SKM-1 (cell line): Measurements from ENCODE around the gene ADGRG1.
"Not testable (repeated sequence)": the region's sequence is repeated elsewhere in the genome, so short reads cannot be mapped to it uniquely, and the experiment has no call there.

Experiments used
- DNase-seq: peaks from one replicate; lab custom pipeline; 2025; ENCODE audit not compliant: unreplicated experiment; lab: John Stamatoyannopoulos, UW

ADGRG1 gene

DNA sequence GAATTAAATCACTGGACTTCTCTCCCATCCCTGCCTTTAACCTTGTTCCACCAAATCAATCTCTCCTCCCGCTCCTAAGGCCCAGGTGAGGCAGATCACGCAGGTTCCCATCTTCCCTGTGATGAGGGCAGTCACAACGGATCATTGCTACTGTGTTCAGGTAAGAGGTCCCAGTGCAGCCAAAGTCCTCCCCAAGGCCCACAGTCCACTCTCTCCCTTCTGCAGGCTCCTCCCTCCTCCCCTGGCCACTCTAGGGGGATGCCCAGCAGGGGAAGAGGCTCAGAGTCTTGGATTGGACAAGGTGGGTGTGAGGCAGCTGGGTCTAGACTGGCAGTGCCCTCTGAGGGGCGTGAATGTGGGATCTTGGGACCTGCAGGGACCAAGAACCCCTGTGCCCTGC lies 37.1 kb downstream of the ADGRG1 start:
- no peak for DNase-seq

DNA sequence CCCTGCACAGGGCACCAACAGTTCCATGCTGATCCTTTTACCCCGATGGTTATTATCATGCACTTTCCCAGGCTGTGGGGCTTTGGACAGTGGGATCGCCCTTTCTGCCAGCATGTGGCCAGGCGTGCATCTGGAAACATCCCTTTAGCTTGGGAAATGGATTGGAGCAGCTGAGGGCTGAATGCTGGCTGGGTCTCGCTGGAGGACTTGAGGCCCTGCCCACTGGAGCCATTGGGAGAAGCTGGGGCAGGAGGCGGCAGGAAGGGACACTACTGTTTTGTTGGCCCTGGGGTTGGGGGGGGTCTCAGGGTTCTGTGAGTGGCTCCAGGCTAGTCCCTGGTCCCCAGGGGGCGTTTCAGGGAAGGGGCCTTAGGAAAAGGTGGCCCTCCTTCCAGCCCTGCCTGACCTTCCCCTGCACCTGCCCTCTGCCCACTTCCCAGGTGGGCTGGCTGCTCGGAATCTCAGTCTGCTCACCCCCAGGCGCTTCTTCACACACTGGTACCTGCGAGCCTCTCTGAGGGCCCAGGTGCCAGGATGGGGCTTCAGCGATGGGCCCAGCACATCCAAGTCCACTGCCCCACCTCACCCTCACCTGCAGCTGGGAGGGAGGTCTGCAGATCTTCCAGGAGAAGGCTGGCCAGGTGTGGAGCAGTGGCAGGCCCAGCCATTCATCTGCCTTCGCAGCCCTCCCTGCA lies 38.1 kb downstream of the ADGRG1 start:
- DNase-seq = no peak

DNA sequence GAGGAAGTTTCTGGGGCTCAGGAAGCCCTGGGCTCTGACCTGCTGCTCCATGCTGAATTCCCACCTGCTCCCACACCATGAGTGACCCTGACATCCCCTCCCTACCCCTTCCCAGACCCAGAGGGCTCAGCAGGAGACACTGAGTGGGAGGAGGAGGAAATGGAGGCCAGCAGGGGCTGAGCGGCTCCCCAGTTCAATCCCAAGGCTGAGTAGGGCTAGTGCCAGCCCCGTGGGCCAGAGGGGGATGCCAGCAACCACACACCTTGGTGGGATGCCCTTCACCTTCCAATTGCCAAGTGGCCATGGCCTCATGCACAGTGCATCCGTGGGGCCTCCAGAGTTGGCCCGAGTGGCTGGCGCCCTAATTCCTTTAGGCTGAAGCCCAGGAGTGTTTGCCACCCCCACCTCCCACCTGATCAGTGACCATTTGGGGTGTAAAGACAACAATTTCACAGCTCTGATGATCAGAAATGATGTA lies 38.7 kb downstream of the ADGRG1 start:
- no peak for DNase-seq

DNA sequence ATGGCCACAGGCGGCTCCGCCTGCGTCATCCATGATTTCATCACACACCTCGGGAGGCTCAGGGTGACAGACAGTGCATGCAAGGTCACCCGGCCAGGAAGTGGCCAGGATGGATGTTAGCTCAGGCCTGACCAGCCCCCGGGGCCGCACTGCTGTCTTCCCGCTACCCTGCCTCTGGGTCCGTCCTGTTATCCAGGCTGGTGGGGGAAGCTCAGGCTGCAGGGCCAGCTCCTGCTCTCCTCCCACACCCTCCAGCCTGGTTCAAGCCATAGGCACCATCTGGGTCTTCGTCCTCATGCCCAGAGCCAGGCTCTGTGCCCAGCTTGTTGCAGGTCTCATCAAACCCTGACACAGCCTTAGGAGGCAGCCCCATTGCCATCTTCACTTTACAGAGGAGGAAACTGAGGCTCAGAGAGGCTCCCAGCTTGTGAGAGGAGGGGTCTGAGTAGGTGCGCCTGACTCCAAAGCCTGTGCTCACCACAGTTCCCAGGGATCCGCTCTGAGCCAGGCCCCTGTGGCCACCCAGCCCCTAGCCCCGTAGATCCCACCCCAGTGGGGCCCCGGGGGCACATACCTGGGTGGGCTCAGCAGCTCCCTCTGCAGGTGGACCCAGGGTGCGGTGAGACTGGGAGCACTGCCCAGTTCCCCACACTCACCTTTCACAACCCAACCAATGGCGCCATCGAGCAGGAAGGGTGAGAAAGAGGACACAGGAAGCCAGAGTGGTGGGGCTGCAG lies 39.3 kb downstream of the ADGRG1 start:
- DNase-seq = peak; percentile 90

DNA sequence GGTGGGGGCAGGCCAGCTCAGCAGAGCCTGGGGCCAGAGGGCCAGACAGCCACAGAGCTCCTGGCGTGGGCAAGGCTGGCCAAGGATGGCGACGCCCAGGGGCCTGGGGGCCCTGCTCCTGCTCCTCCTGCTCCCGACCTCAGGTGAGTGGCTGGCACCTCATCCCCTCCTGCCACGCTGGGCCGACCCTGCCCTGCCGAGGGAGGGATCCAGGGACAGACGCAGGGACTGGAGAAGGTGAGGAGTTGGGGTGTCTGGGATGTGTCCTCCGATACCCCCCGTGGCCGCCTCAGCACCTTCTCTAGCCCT lies 39.8 kb downstream of the ADGRG1 start, which contains the start of gene ADGRG3:
Gene ADGRG3, plus strand, starts transcription at position 44 of the 309 bp plus-strand sequence. Its CDS starts 42 bp downstream, at position 86.
- no peak for DNase-seq

DNA sequence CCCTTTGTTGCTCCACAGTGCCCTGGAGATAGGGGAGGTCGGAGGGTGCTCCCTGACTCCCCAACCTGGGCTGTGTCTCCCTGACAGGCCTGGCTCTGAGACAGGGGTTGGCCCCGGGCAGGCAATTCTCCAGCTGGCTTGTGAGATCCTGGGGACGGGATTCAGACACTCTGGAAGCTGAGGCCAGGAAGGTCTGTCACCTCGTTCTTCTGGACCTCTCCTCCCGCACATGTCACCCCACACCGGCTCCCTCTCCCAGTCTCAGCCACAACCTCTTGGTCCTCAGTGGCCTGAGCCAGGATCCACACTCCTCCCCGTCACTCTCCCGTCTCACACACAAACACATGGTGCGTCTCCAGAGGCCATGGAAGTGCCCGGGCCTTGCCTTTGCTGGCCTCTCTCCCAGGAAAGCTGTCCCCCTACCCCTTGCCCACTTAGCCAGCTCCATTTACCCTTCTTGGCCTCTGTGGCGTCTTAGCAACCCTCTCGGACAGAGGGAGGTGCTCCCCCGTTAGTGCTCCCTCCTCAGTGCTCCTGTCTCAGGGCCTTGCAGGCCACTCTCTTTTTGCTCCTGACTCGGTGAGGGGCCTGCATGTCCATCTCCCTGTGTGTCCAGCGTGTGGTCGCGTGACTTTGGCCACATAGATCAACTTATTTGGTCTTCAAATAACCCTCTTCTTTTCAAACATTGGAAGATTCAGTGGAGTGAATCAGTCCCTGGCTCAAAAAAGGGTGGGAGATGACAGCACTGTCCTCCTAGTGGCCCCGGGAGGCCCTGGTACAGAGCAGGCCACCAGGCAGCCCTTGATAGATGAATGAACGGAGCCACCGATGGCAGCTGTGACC lies 40.4 kb downstream of the ADGRG1 start:
- no peak for DNase-seq

DNA sequence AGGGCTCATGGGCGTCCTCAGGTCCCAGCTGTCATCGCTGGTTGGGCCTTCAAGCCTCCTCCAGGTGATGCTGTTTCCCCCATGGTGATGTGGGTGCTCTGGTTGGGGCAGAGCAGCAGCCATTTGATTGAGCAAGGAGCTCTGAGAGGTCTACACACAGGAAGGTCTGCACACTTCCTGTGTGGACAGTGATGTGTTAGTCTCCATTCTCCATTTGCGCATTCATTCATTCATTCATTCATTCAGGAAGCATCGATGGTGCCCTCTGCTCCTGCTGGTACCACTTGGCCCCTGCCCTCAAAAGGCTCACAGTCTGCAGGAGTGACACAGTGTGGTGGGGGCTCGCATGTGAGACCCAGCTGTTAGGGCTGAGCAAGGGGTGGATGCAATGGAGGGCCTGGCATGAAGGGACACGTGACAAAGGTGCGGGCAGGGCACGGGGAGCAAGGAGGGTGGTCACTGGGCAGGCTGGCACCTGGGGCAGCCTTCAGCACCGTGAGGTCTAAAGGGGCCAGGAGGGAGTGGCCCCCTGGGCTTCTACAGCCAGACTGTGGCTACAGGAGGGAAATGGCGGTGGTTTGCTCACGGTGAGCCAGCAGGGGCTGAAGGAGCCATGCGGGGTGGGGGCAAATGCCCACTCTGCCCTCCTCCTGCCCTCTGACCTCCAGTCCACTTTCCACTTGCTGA lies 41.2 kb downstream of the ADGRG1 start:
- no peak for DNase-seq

DNA sequence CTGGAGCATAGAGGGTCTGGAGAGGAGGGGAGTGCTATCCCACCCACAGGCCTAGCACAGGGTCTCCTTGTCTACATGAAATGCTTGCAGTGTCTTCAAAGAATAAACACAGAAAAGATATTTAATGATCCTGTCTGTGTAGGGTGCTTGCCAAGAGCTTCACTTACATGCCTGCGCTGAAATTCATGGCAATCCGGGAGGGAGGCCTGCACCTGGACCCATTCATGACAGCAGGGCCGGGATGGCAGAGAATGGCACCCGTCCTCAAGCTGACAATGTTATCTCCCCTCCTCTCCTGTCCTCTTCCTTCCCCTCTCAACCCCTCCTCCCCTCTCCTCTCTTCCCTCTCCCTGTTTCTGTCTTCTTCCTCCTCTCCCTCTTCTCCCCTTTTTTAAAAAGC lies 41.8 kb downstream of the ADGRG1 start:
- no peak for DNase-seq

DNA sequence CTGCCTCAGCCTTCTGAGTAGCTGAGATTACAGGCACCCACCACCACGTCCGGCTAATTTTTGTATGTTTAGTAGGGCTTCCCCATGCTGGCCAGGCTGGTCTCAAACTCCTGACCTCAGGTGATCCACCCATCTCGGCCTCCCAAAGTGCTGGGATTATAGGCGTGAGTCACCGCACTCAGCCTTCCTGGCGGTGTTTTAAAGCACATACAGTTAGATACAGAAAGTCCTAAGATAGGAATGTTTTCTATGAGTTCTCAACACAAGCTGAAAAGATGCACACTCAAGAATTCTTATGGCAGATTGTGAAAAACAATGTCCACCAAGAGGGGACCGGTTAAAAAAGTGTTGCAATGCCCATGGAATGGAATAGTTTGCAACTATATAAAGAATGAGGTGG lies 43.0 kb downstream of the ADGRG1 start:
- not testable (repeated sequence) for DNase-seq

DNA sequence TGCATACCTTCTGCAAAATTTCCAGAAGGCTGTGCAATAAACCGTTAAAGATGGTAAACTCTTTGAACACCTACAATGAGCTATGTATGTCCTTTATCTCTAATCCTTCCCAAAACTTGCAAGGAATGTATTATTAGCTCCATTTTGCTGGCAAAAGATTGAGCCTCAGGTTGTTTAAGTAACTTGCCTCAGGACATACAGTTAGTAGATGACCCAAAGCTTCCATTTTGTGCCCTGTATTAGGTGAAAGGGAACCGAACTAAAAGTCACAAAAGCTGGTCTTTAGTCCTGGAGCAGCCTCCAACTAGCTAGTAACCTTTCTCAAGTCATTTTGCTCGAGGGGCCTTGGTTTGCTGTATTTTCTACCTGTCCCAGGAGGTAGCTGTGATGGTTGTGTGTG lies 44.0 kb downstream of the ADGRG1 start:
- DNase-seq = no peak

DNA sequence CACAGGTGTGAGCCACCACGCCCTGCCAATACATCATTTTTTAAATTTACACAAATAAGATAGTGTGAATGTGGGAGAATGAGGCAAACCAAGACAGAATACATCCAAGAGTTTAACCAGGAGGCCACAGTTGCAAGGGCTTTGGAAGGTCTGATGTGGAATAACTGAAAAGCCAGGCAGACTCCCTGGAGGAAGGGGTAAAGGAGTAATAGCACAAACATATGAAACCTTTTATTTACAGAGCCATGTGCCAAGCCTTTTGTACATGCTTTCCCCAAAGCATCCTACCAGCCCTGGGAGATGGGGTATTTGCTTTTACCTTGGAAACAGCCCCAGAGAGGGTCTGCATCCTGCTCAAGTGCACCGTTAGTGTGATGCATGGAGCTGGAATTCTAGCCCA lies 44.4 kb downstream of the ADGRG1 start:
- no peak for DNase-seq

DNA sequence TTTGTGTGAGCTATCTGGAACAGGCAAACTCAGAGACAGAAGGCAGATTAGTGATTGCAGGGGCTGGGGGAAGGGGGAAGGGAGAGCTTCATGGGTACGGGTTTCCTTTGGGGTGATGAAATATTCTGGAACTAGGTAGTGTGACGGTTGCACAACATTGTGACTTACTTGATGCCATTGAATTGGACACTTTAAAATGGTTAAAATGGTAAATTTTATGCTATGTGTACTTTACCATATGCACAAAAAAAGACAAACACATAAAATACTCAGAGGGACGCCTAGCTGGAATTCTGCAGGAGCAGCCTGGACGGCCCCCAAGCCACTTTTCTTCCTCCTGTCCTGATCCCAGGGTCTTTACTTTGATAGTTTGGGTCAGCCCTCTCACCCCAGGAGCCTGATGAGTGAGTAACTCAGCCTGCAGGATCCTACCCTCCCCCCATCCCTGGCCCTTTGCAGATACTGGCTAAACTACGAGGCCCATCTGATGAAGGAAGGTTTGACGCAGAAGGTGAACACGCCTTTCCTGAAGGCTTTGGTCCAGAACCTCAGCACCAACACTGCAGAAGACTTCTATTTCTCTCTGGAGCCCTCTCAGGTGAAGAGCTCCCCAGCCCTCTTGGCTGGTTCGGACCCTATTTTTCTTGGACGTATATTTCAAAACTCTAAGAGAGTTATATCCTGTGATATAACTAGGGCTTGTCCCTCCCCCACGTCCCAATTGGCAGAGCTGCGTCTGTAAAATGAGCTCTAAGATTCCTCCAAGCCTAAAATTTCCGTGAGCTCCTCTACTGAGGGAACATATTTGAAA lies 47.5 kb downstream of the ADGRG1 start:
- peak; percentile 77 for DNase-seq

DNA sequence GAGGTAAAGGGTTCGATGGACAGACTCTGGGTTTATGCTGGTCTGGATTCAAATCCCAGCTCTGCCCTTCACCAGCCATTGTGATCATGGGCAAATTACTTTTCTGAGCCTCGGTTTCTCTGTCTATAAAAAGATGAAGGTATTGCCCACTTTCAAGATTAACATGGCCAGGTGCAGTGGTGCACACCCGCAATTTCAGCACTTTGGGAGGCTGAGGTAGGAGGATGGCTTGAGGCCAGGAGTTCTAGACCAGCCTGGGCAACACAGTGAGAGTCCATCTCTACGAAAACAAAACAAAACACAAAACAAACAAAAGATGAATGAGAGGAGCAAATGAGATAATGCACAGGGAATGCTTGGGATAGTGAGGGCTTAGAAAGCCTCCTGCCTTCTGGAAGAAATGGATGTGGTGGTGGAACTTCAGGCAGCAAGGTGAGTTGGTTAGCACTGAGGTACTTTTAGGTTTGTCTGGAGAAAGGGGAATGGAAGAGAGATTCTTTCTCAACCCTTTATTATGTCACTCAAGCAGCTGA lies 48.2 kb downstream of the ADGRG1 start:
- no peak for DNase-seq

DNA sequence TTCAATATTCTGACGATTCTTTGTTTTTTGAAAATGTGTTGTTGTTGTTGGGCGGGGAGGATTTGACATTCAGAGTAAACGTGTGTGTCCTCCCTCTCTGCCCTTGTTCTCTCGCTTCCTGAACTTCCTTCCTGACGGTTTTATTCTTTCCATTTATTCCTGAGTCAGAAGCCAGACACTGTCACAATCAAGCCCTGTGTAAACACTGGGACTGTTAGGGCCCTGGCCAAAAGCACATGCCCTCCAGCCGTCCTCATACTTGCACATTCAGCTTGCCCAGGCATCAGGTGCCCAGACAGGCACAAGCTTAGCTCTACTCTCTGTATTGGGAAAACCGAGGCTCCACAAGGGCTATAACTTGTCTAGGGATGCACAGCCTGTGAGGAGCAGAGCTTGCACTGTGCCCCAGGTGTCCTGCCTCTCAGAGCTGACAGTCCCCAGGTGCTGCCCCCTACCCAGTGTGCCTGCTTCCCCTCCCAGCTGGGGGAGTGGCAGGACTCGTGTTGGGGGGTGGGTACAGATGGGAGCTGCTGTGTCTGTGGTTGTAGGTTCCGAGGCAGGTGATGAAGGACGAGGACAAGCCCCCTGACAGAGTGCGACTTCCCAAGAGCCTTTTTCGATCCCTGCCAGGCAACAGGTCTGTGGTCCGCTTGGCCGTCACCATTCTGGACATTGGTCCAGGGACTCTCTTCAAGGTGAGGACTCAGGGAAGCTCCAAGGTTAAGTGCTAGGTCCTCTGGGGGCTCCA lies 49.4 kb downstream of the ADGRG1 start:
- no peak for DNase-seq

DNA sequence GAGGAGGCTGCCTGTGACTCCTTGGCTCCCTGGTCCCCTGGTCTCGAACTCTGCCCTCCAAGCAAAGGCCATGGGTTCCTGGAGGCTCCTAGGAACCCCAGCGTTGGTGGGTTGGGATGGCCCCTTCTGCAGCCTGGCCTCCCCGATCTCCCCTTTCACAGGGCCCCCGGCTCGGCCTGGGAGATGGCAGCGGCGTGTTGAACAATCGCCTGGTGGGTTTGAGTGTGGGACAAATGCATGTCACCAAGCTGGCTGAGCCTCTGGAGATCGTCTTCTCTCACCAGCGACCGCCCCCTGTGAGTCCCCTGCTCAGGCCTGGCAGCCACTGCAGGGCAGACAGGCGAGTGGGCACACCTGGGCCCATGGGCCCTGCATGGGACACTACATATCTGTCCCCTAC lies 50.6 kb downstream of the ADGRG1 start:
- no peak for DNase-seq

DNA sequence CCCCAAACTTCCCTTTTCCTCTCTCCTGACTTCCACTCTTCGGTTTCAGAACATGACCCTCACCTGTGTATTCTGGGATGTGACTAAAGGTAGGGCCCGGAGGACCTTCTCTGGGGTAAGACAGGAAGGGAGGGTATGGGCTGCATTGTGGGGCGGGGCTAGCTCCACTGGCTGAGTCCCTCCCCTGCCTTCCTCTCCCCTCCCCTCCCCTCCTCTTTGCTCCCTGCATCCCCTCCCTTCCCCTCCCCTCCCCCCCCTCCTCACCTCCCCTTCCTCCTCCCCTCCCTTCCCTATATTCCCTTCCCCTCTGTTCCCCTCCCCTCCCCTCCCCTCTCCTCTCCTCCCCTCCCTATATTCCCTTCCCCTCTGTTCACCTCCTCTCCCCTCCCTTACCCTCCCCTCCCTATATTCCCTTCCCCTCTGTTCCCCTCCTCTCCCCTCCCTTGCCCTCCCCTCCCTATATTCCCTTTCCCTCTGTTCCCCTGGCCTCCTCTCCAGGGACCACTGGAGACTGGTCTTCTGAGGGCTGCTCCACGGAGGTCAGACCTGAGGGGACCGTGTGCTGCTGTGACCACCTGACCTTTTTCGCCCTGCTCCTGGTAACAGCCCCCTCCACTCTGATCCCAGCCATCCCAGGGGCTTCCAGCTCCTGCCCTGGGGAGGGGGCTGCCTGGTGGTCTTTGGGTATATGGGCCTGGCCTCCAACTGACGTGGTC lies 51.5 kb downstream of the ADGRG1 start:
- no peak for DNase-seq

DNA sequence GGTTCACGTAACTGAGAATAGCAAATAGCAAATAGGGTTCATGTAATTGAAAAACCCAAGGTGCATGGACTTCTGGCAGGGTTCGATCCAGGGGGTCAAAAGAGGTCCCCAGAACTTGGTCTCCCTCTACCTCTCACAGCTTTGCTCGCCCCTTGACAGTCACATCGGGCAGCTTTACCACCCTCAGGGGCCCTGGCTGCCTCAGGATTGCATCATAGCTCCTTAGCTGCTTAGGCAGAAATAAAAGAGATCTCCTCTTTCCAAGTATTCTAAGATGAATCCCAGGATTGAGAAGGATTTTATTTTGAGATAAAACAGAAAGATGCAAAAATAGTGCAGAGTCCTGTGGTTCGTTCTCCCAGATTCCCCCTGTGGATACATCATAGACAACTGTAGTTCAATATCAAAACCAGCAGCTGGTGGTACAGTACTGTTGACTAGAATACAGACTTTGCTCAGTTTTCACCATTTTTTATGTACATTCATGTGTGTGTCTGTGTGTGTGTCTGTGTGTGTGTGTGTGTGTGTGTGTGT lies 52.5 kb downstream of the ADGRG1 start:
- no peak for DNase-seq

DNA sequence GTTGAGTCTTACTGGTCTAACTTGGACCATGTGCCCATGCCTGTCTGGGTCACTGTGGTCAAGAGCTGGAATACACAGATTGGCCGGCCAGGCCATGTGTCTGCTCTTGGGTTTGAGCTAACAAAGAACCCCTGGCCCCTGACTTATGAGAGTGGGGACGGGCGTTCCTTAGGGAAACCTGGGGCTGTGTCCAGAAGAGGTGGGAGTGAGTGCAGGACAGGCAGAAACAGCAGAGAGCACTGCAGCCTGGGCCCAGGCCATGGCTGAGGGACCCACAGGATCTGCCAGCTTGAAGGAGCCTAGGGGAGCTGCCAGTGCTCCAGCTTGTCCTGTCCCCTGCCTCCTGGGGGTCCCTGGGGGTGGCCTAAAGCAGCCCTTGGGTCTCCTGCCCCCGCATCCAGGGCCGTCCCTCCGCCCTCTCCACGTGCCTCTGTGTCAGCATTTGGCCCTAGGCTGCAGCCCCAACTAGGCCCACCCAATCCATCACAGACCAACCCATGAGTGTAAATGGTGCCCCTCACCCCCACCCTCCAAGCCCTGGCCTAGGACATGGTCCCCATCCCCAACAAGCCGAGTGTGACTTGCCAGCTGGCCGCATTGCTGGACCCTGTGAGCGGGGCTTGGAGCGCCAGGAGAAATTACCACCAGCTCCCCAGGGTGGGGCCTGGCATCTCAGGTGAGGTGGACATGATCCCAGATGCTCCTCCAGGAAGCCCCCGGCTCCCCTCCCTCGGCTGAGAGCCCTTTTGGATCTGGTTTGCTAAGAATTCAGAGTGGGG lies 53.7 kb downstream of the ADGRG1 start:
- no peak for DNase-seq
